Right lobe of liver (tissue), 4 donors: ENCODE results near the gene MYO3A.

Experiments used
- POLR2A ChIP-seq: fragments of 450-650 bp; IDR thresholded peaks from one replicate; pipeline ENCODE4 v1.6.1; 2017; ENCODE audit warnings: antibody characterized with exemption, mild to moderate bottlenecking
- TF ChIP-seq, protein P1 (sequence below), 4 donors: fragments of 200-600 bp in 3 of 4; fragments of 450-650 bp in 1 of 4; IDR thresholded peaks; one replicate each; pipeline versions ENCODE4 v1.5.1 to v1.8.0; 2016 to 2022; ENCODE audit warnings: antibody characterized with exemption in 4 of 4, mild to moderate bottlenecking in 2 of 4
- donor health status: DM: no; HTN: no; CAD: no.
- donor health status: DM: no; HTN: no; CAD: no.
- donor health status: DM: no; HTN: yes; CAD: no.

DNA sequence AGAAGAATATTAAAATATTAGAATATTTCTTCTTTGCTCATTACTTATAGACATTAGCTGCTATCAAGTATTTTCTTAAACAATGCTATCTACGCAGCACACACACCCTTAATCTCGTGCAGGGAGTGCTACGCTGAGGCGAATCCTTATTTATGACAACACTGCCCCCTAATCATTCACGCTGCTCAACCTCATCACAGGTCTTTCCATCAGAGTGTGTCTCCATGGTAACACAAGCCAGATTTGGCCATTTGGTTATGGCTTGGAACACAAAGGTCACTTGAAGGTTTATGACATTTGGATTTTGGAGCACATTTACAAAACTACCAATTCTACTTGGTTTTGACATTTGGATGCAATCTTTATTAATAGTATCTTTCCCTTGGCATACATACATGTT is 45.4 kb upstream of the MYO3A start:
- TF ChIP-seq, protein P1, sequence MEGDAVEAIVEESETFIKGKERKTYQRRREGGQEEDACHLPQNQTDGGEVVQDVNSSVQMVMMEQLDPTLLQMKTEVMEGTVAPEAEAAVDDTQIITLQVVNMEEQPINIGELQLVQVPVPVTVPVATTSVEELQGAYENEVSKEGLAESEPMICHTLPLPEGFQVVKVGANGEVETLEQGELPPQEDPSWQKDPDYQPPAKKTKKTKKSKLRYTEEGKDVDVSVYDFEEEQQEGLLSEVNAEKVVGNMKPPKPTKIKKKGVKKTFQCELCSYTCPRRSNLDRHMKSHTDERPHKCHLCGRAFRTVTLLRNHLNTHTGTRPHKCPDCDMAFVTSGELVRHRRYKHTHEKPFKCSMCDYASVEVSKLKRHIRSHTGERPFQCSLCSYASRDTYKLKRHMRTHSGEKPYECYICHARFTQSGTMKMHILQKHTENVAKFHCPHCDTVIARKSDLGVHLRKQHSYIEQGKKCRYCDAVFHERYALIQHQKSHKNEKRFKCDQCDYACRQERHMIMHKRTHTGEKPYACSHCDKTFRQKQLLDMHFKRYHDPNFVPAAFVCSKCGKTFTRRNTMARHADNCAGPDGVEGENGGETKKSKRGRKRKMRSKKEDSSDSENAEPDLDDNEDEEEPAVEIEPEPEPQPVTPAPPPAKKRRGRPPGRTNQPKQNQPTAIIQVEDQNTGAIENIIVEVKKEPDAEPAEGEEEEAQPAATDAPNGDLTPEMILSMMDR (IDR thresholded peaks at IDR 0.05): no peak
- TF ChIP-seq POLR2A: no peak
